HuH-7.5 (cell line): ENCODE data around the gene UTP3.
"Not testable (repeated sequence)": the region's sequence is repeated elsewhere in the genome, so short reads cannot be mapped to it uniquely, and the experiment has no call there.

Experiments
- DNase-seq: peaks from one replicate; pipeline ENCODE4 v3.0.0; 2011; ENCODE audit warnings: low spot score

Gene UTP3

GRCh38 chr4:70718811-70719604, 30.7 kb downstream of the UTP3 start:
- DNase-seq: no peak

GRCh38 chr4:70721747-70722146, 33.4 kb downstream of the UTP3 start, which contains the start of gene RUFY3:
RUFY3 (plus strand) TSS chr4:70721964; CDS start chr4:70722574, 610 bp downstream.
- no peak for DNase-seq

- no peak for DNase-seq
These were observed 34.0 kb downstream of the UTP3 start for GRCh38 chr4:70722199-70722791.

GRCh38 chr4:70724463-70724862, 36.1 kb downstream of the UTP3 start:
- no peak for DNase-seq

- no peak for DNase-seq
These were observed 37.3 kb downstream of the UTP3 start for GRCh38 chr4:70725633-70726032.

GRCh38 chr4:70726515-70726914, 38.2 kb downstream of the UTP3 start:
- not testable (repeated sequence) for DNase-seq

- no peak for DNase-seq
These were observed 39.8 kb downstream of the UTP3 start for GRCh38 chr4:70728091-70728490.

GRCh38 chr4:70732878-70733277, 44.5 kb downstream of the UTP3 start:
- not testable (repeated sequence) for DNase-seq

GRCh38 chr4:70734168-70734954, 46.0 kb downstream of the UTP3 start:
- DNase-seq: no peak

- DNase-seq: no peak
These were observed 46.6 kb downstream of the UTP3 start for GRCh38 chr4:70734971-70735370.

GRCh38 chr4:70735915-70736314, 47.6 kb downstream of the UTP3 start:
- DNase-seq: not testable (repeated sequence)

- DNase-seq: no peak
These were observed 48.7 kb downstream of the UTP3 start for GRCh38 chr4:70737006-70737405.

GRCh38 chr4:70737409-70737808, 49.1 kb downstream of the UTP3 start:
- DNase-seq: no peak

- no peak for DNase-seq
These were observed 51.4 kb downstream of the UTP3 start for GRCh38 chr4:70739496-70740337.
